HCT116 (cell line): ENCODE data around the gene ANKRD22. TPM values are rescaled to one million over a fixed set of nuclear protein-coding genes. Genes with fewer than 3 reads are reported as not detected.
A peak's percentile ranks its signal among the peaks of the same experiment; 100 is the strongest.

Source experiments
- ATAC-seq: fragments of 200-7000 bp; cut with Tn5 transposase; 2 replicates; pipeline ENCODE4 v1.9.1; 2020; ENCODE audit warnings: mild to moderate bottlenecking, moderate library complexity
- BruUV-seq: library from RNA; stranded (reverse); fragments of 400-500 nt; replicated peaks from 2 replicates; lab custom pipeline; 2021; lab: Mats Ljungman, UMichigan
- CTCF ChIA-PET: fragments of 300-600 bp; sonication (Branson Sonifier 250); formaldehyde crosslinking; loops from one replicate; lab custom pipeline; 2021; ENCODE audit warnings: antibody characterized with exemption; lab: Charles Lee
- POLR2A ChIA-PET: fragments of 300-600, 350-600 bp; sonication (Branson Sonifier 250); formaldehyde crosslinking; loops from one replicate; lab custom pipeline; 2021; ENCODE audit warnings: antibody characterized with exemption; lab: Charles Lee
- RAD21 ChIA-PET, 2 experiments: fragments of 300-600 bp; sonication (Branson Sonifier 250); formaldehyde crosslinking; loops; one replicate each; lab custom pipeline; 2023; ENCODE audit warnings: low total read pairs in 2 of 2; ENCODE audit not compliant: uncharacterized antibody in 2 of 2, unreplicated experiment in 2 of 2, low non-redundant PET in 1 of 2; lab: Charles Lee
- DNase-seq: peaks from one replicate; pipeline ENCODE4 v3.0.0-alpha.2; 2010; ENCODE audit warnings: low read depth, low spot score
- H2AFZ ChIP-seq: fragments of 200-600 bp; shearing (Covaris generic), sonication (generic); 2 replicates; pipeline ENCODE4 v1.6.1; 2017; ENCODE audit warnings: low read depth, mixed run types, mixed read lengths, antibody characterized with exemption, low read length; ENCODE audit not compliant: poor library complexity, severe bottlenecking
- H3K27ac ChIP-seq: 2 replicates; pipeline ENCODE4 v1.5.1; 2012; ENCODE audit warnings: low read depth, low read length
- H3K27me3 ChIP-seq: fragments of 200-600 bp; sonication (generic); 2 replicates; pipeline ENCODE4 v1.6.1; 2016; ENCODE audit warnings: mixed run types, low read length, mixed read lengths; ENCODE audit not compliant: insufficient read depth
- H3K36me3 ChIP-seq, 2 experiments: fragments of 200-500 bp in 1 of 2; fragments of 200-600 bp in 1 of 2; sonication (Bioruptor generic) in 1 of 2; sonication (generic) in 1 of 2; 2 replicates each; pipeline versions ENCODE4 v1.5.1 to v1.6.1; 2014 to 2016; ENCODE audit warnings: low read length in 2 of 2, inconsistent platforms in 1 of 2, mixed read lengths in 1 of 2, mixed run types in 1 of 2; ENCODE audit not compliant: insufficient read depth in 2 of 2, control insufficient read depth in 1 of 2
- H3K4me1 ChIP-seq, 2 experiments: fragments of 200-600 bp in 1 of 2; sonication (generic) in 1 of 2; 2 replicates each; pipeline versions ENCODE4 v1.5.1 to v1.6.1; 2012 to 2017; ENCODE audit warnings: low read length in 2 of 2, inconsistent platforms in 1 of 2, mild to moderate bottlenecking in 1 of 2, mixed read lengths in 1 of 2, mixed run types in 1 of 2, moderate library complexity in 1 of 2; ENCODE audit not compliant: insufficient read depth in 2 of 2, control insufficient read depth in 1 of 2
- H3K4me2 ChIP-seq: fragments of 200-600 bp; sonication (generic); 2 replicates; pipeline ENCODE4 v1.6.1; 2017; ENCODE audit warnings: mixed run types, low read length, mixed read lengths
- H3K4me3 ChIP-seq, 2 experiments: fragments of 200-600 bp in 1 of 2; sonication (generic) in 1 of 2; replicated peaks in 1 of 2; 2 replicates each; pipeline ENCODE4 v1.5.1; 2011 to 2016; ENCODE audit warnings: low read length in 2 of 2, control low read depth in 1 of 2, low read depth in 1 of 2, mild to moderate bottlenecking in 1 of 2, mixed read lengths in 1 of 2, mixed run types in 1 of 2
- H3K79me2 ChIP-seq: fragments of 200-600 bp; sonication (generic); 2 replicates; pipeline ENCODE4 v1.6.1; 2017; ENCODE audit warnings: mild to moderate bottlenecking, mixed run types, low read length, moderate library complexity, mixed read lengths; ENCODE audit not compliant: insufficient read depth
- H3K9ac ChIP-seq: fragments of 200-600 bp; sonication (generic); 2 replicates; pipeline ENCODE4 v1.6.1; 2016; ENCODE audit warnings: low read length, mixed read lengths
- H3K9me2 ChIP-seq: fragments of 200-600 bp; sonication (generic), shearing (Covaris generic); 2 replicates; pipeline ENCODE4 v1.6.1; 2017; ENCODE audit warnings: mixed run types, mild to moderate bottlenecking, moderate library complexity; ENCODE audit not compliant: insufficient read depth
- H3K9me3 ChIP-seq, 2 experiments: fragments of 200-500 bp in 1 of 2; fragments of 200-600 bp in 1 of 2; sonication (Bioruptor generic) in 1 of 2; sonication (generic) in 1 of 2; 2 replicates each; pipeline ENCODE4 v1.6.1; 2014 to 2017; ENCODE audit warnings: low read length in 2 of 2, mixed read lengths in 2 of 2, inconsistent platforms in 1 of 2, low read depth in 1 of 2, mild to moderate bottlenecking in 1 of 2, mixed run types in 1 of 2, moderate library complexity in 1 of 2; ENCODE audit not compliant: control insufficient read depth in 1 of 2, insufficient read depth in 1 of 2
- H4K20me1 ChIP-seq: fragments of 200-600 bp; sonication (generic), shearing (Covaris generic); 2 replicates; pipeline ENCODE4 v1.6.1; 2017; ENCODE audit warnings: mixed run types, mild to moderate bottlenecking, moderate library complexity; ENCODE audit not compliant: insufficient read depth
- EGR1 ChIP-seq: IDR thresholded peaks from 2 replicates; pipeline ENCODE4 v1.6.1; 2012; ENCODE audit warnings: low read depth
- EZH2phosphoT487 ChIP-seq: fragments of 200-600 bp; IDR thresholded peaks from 2 replicates; pipeline ENCODE4 v1.6.1; 2018; ENCODE audit warnings: antibody characterized with exemption, borderline replicate concordance
- FOSL1 ChIP-seq: IDR thresholded peaks from 2 replicates; pipeline ENCODE4 v1.6.1; 2012; ENCODE audit warnings: low read depth
- JUND ChIP-seq: IDR thresholded peaks from 2 replicates; pipeline ENCODE4 v1.6.1; 2012
- POLR2AphosphoS5 ChIP-seq: IDR thresholded peaks from 2 replicates; pipeline ENCODE4 v1.6.1; 2011; ENCODE audit warnings: mild to moderate bottlenecking, low read depth, low read length, moderate library complexity
- SP1 ChIP-seq: IDR thresholded peaks from 2 replicates; pipeline ENCODE4 v1.6.1; 2012; ENCODE audit warnings: low read depth
- TCF7L2 ChIP-seq: IDR thresholded peaks from 2 replicates; pipeline ENCODE4 v1.7.0; 2011; ENCODE audit warnings: borderline replicate concordance, inconsistent platforms; ENCODE audit not compliant: insufficient read depth, insufficient read length; ENCODE audit errors: extremely low read depth
- YY1 ChIP-seq: IDR thresholded peaks from 2 replicates; pipeline ENCODE4 v1.6.1; 2011; ENCODE audit warnings: low read length, low read depth, moderate library complexity, mild to moderate bottlenecking; ENCODE audit not compliant: insufficient replicate concordance; ENCODE audit errors: extremely low read depth
- intact Hi-C: fragments of 100-400 bp; cut with micrococcal nuclease; formaldehyde crosslinking; loops from 2 replicates; pipeline ENCODE4 v1.10.0; 2022
- total RNA-seq: library from RNA; stranded (reverse); gene quantifications from one replicate; pipeline ENCODE4 v1.2.1, GENCODE V29; 2021; ENCODE audit not compliant: unreplicated experiment
- TF ChIP-seq, protein P1 (sequence below): IDR thresholded peaks from 2 replicates; pipeline ENCODE4 v1.6.1; 2011; ENCODE audit warnings: mild to moderate bottlenecking, low read length, moderate library complexity; ENCODE audit not compliant: insufficient replicate concordance; ENCODE audit errors: extremely low read depth
- TF ChIP-seq, protein P2 (sequence below): IDR thresholded peaks from 2 replicates; pipeline ENCODE4 v1.6.1; 2012

The ANKRD22 gene
- total RNA-seq, 1 experiment from 2014 or later, result 2.3 TPM

DNA sequence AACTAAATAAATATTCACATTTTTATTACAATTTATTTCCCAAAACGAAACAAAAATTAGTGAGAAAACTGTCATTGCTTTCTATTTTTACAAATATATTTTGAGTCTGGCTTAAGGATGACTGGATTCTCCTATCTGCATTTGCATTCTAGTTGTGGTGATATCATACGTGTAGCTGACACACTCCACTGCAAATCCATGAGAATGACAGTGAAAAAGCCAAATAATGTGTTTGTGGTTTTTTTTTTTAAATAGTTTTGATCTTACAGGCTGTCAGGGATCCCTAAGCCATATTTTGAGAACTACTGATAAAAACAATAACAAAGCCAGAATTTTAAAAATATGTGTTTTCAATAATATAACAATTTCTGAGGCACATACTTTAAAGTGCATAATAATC is 22.6 kb upstream of the ANKRD22 start:
- Histone ChIP-seq H3K79me2 (no peaks in the 10 kb centered on the region), H3K4me3 (no peak overlapping the region), H3K4me2 (no peak overlapping the region), H3K27ac (no peak overlapping the region), H3K9me3 (no peaks in the 10 kb centered on the region), H4K20me1 (no peaks in the 10 kb centered on the region), H3K27me3 (no peaks in the 10 kb centered on the region), H3K9ac (no peak overlapping the region), H3K9me2 (no peaks in the 10 kb centered on the region), H2AFZ (peak overlapping the region; percentile 59), H3K4me1 (peaks cover under 1 to 3% of the 10 kb centered on the region in 2 experiments; a peak in 3 of 4 replicates), H3K36me3 (no peaks in the 10 kb centered on the region)
- DNase-seq (no peak), ATAC-seq (no peak)
- no TSS peak for BruUV-seq
- CTCF ChIA-PET, result no interaction called here
- POLR2A ChIA-PET, result no interaction called here
- intact Hi-C loops, result no loop called here
- RAD21 ChIA-PET, result no interaction called here
- no peak for TF ChIP-seq TCF7L2
- no peak for TF ChIP-seq FOSL1
- TF ChIP-seq, protein P1, sequence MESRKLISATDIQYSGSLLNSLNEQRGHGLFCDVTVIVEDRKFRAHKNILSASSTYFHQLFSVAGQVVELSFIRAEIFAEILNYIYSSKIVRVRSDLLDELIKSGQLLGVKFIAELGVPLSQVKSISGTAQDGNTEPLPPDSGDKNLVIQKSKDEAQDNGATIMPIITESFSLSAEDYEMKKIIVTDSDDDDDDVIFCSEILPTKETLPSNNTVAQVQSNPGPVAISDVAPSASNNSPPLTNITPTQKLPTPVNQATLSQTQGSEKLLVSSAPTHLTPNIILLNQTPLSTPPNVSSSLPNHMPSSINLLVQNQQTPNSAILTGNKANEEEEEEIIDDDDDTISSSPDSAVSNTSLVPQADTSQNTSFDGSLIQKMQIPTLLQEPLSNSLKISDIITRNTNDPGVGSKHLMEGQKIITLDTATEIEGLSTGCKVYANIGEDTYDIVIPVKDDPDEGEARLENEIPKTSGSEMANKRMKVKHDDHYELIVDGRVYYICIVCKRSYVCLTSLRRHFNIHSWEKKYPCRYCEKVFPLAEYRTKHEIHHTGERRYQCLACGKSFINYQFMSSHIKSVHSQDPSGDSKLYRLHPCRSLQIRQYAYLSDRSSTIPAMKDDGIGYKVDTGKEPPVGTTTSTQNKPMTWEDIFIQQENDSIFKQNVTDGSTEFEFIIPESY, result no peak
- TF ChIP-seq EGR1, result no peak
- no peak for TF ChIP-seq YY1
- no peak for TF ChIP-seq EZH2phosphoT487
- TF ChIP-seq, protein P2, sequence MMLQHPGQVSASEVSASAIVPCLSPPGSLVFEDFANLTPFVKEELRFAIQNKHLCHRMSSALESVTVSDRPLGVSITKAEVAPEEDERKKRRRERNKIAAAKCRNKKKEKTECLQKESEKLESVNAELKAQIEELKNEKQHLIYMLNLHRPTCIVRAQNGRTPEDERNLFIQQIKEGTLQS, result no peak
- TF ChIP-seq POLR2AphosphoS5, result no peak
- TF ChIP-seq JUND, result no peak
- TF ChIP-seq SP1, result no peak
